ENCODE data around the gene DRD2.

The DRD2 gene

GRCh38 chr11:113484223-113484622 lies 9.0 kb upstream of the DRD2 start:
- DNase-seq (ENCODE audit: low spot score): no peak

DNA sequence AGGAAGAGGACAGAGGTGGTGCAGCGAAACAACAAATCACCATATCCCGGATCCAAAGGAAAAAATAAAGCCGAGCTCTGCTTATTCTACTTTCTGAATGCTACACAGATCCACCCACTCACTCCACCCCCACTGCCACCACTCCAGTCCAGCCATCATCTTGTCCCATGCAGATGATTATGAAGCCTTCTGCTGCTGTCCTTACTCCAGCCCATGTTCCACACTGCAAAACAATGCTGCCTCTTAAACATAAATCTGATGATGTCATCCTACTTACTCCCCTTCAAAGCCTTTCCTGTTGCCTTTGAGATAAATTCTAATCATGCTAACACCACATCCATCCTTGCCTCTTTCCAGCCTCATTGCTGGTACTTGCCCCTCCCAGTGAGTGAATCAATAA lies 6.5 kb upstream of the DRD2 start:
- peak; percentile 17 for DNase-seq (ENCODE audit: low spot score)

DNA sequence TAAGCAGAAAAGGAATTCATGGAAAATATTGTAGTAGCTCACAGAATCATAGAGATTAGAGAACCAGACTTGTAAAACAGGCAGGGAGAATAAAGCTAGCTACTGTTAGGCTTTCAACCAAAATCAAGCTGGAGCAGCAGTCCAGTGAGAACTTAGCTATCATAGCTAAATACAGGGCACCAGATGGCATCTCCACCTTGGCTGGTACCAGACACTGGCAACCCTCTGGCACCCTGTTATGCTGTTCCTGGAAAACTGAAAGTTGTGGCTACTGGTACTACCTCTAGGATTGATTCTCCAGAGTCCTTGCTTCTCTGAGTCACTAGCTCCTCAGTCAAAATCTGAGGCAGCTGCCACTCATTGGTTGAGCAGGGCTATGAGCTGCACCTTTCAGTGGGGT lies 6.0 kb upstream of the DRD2 start:
- DNase-seq (ENCODE audit: low spot score): no peak

GRCh38 chr11:113477321-113477720 lies 2.1 kb upstream of the DRD2 start:
- DNase-seq (ENCODE audit: low spot score): no peak

DNA sequence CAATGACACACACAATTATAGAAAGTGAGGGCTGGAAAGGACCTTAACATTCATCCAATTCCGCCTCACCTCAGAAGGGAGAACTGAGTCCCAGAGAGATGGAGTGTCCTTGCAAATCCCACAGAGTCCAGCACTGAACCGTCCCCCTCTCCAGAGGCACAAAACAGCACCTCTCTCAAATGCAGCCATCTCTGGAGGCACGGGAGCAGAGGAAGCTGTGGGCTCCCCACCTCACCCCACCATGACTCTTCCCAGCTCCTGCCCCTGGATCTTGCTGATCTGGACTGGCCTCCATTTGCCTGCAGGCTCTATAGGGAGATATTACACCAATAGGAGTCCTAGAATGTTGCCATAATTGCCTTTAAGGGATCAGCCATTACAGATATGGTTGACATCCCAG lies 1.4 kb upstream of the DRD2 start:
- no peak for DNase-seq (ENCODE audit: low spot score)

DNA sequence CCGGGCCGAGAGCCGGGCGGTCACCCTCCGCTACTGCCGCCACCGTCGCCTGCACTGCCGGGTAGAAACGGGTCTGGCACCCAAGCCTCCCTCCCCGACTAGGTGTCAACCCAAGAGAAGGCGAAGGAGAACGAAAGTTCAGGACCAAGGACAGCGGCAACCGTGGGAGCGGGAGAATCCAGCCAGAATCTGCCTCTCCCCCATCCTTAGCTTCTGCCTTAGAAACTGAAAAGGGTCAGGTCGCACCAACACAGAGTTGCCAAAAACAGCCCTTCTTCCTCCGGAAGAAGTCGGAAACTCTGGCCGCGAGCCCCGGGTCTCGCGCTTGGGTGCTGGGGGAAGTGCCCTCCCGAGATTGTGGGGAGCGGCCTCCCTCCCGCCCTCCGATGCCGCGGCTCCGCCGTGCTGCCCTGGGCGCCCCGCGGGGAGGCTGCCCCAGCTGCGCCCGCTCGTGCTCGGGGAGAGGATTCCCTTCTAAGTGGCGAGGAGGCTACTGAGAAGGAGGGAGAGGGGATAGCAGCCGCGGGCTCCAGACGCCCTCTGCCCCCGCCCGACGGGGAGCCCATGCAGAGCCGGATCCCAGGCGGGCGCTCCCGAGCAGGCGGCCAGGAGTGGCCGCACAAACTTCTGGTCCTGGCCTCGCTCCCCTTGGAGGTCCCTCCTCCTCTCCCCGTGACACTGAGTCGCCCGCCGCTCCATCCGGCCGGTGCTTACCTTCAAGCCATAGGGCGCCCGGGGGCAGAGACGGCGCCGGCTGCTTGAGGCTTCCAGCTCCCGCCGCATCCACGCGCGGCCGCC lies 637 bp downstream of the DRD2 start:
- DNase-seq (ENCODE audit: low spot score): peak; percentile 76

GRCh38 chr11:113473983-113474361 lies 1.2 kb downstream of the DRD2 start:
- DNase-seq (ENCODE audit: low spot score): no peak

DNA sequence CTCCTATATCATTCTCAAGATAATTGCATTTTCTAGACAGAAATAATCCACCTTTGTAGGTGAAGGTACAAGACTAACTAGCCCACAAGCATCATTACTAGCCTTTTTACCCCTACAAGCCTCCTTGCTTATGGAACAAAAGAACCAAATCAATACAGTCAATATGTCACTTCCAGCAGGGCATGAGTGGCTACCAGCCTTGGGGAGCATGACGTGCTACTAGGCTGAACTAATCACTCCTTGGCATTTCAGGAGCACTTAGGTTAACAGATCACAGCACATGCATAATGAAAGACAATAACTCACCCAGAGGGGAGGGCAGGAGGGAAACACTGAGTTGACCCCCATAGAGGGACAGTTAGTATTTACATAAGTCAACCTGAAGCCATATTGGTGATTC lies 2.7 kb downstream of the DRD2 start:
- no peak for DNase-seq (ENCODE audit: low spot score)

DNA sequence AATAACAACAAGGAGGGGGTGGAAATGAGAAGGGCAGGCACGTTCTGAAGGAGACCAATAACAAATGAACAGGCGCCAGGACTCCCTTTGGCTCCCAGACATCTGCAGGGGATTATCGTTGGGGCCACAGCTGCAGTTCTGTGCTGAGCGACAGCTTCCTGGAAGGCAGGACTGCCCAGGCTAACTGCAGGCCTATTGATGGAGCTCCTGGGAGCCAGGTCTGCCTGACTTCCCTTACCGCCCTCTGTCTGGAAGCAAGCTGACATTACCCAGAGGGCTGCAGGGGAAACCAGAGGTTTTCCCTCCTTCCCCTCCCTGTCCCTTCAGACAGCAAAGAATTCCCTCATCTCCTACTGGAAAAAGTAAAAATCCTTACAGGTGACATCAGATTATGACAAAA lies 5.0 kb downstream of the DRD2 start:
- no peak for DNase-seq (ENCODE audit: low spot score)

- DNase-seq (ENCODE audit: low spot score): no peak
Observed at GRCh38 chr11:113468726-113469345, 6.4 kb downstream of the DRD2 start.

- no peak for DNase-seq (ENCODE audit: low spot score)
Observed at GRCh38 chr11:113467545-113467944, 7.7 kb downstream of the DRD2 start.

DNA sequence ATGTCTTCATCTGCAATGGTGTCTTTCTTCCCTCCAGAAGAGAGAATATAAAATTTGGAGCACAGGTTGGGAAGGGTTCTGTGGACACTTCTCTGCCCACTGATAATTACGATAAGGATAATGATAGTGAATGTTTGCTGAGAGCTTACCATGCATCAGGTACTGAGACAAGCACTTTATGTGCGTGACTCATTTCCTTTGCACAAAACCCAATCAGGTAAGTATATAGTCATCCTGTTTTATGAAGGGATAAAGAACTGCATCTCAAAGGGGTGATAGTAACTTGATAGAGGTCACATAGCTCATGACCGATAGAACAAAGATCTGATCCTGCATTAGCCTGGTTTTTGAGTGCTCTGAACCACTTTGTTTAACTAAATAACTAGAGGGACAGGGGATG lies 9.4 kb downstream of the DRD2 start:
- DNase-seq (ENCODE audit: low spot score): no peak

DNA sequence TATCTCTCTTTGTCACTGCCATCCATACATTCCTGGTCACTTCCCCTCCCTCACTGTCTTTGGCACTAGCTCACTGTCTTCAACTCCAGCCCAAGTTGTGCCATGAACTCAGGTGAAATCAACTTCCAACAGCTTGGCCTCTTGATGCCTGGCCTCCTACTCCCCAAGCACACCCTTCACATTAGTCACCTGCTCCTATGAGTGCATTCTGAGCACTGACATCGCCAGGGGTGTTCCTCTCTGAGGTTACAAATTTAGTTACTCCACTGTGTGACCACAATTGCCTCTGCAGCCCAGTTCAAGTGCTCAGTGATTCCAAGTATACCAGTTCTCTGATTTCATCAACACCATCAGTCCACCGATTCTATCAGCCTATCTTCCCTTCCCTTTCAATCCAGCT lies 10.8 kb downstream of the DRD2 start:
- DNase-seq (ENCODE audit: low spot score): no peak

DNA sequence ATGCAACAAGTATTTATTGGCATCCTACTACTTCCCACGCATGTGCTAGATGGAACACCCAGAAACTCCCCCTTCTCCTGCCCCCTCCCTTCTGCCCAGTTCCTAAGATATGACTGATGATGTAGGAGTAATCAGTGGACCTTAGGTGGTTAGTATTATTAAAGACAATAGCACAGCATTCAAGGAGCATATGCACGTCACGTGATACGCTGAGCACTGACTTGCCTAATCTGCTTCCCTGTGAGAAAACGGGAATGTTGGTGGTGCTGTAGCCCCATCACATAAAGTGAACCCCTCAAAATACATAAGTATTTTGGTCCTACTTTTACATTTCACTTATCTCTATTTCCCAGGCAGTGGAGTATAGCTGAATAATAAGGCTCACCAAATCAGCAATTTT lies 12.4 kb downstream of the DRD2 start:
- no peak for DNase-seq (ENCODE audit: low spot score)

DNA sequence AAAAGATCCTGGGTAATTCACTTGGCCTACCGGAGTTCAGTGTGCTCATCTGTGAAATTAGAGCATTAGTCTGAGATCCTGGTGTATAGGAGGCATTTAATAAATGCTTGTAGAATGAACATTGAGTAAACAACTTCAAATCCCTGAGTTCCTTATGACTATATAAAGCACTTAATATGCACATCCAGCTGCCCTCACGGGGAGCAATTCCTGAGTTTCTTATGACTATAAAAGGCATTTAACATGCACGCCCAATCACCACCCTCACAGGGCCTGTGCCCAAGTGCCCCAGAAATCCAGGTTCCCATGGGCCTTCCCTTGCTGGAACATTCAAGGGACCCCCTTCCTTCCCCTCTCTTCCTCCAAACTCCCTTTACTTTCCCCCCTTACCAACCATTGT lies 13.6 kb downstream of the DRD2 start:
- DNase-seq (ENCODE audit: low spot score): no peak

GRCh38 chr11:113460469-113460868 lies 14.7 kb downstream of the DRD2 start:
- DNase-seq (ENCODE audit: low spot score): no peak

GRCh38 chr11:113458189-113458588 lies 17.0 kb downstream of the DRD2 start:
- DNase-seq (ENCODE audit: low spot score): no peak

GRCh38 chr11:113457784-113458183 lies 17.4 kb downstream of the DRD2 start:
- DNase-seq (ENCODE audit: low spot score): no peak

DNA sequence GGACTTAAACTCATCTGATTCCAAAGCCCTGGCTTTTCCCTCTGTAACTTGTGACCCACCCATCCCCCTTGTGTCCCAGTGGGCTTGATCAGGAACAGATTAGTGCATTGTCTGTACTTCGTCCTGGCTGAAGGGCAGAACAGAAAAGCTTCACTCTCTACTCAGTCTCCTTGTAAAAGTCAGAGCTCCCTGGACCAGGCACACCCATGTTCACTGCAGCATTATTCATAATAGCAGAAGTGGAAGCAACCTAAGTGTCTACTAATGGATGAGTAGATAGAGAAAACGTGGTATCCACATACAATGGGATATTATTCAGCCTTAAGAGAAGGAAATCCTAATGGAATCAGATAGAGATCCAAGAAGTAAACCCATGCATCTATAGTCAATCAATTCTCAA lies 20.7 kb downstream of the DRD2 start:
- no peak for DNase-seq (ENCODE audit: low spot score)

- no peak for DNase-seq (ENCODE audit: low spot score)
Observed at GRCh38 chr11:113449743-113450142, 25.5 kb downstream of the DRD2 start.

DNA sequence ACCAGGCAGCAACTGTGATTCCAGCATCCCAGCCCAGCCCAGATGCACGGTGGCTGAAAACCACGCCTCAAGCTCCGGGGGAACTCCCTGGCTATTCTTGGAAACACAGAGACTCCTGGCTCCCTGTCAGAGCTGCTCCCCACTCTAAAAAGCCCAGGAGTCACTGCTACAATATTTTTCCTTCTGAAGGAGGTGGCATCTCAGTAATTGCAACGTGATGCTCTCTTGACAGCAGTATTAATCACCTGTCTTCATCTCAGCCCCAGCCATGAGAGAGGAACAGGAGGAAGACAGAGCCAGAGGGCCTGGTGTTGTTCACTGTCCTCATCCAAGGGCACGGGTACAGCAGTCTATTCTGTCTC lies 26.9 kb downstream of the DRD2 start:
- DNase-seq (ENCODE audit: low spot score): no peak

GRCh38 chr11:113447621-113448315 lies 27.4 kb downstream of the DRD2 start:
- DNase-seq (ENCODE audit: low spot score): peak; percentile 46

DNA sequence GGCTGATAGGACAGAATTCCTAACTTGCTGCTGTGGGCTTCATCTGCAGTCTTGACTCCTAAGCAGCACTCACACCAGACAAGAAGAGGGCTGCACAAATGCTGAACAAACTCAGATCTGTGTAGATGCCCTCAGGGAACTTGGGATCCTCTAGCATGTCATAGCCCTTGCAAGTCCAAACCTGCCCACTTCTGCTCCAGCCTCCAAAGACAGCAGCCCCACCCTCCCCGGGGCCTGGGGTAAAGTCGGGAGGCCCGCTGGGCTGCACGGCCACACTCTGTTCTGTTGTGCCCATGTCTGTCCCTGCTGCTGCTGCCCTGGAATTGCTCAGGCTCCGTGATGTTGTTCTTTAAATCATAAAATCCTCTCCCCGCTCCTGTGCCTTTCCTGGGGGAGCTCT lies 28.3 kb downstream of the DRD2 start:
- DNase-seq (ENCODE audit: low spot score): peak; percentile 7

- DNase-seq (ENCODE audit: low spot score): no peak
Observed at GRCh38 chr11:113446112-113446511, 29.1 kb downstream of the DRD2 start.

Measured in SW480 (cell line).